HUES48 (cell line): Measurements from ENCODE around the gene HTR1D.
"Not testable (repeated sequence)": the region's sequence is repeated elsewhere in the genome, so short reads cannot be mapped to it uniquely, and the experiment has no call there.

Experiments
- H3K27ac ChIP-seq: one replicate; pipeline ENCODE4 v1.7.0; 2013; ENCODE audit warnings: low read depth, low read length, inconsistent platforms
- H3K27me3 ChIP-seq: 2 replicates; pipeline ENCODE4 v1.6.1; 2013; ENCODE audit warnings: mild to moderate bottlenecking, low read length; ENCODE audit not compliant: control insufficient read depth, insufficient read depth
- H3K36me3 ChIP-seq: 2 replicates; pipeline ENCODE4 v1.6.1; 2013; ENCODE audit warnings: low read length; ENCODE audit not compliant: control insufficient read depth, insufficient read depth
- H3K4me1 ChIP-seq: 2 replicates; pipeline ENCODE4 v1.6.1; 2013; ENCODE audit warnings: mild to moderate bottlenecking, low read length; ENCODE audit not compliant: control insufficient read depth, insufficient read depth
- H3K4me3 ChIP-seq: 2 replicates; pipeline ENCODE4 v1.5.1; 2013; ENCODE audit warnings: mild to moderate bottlenecking, low read depth, low read length
- H3K9ac ChIP-seq: 2 replicates; pipeline ENCODE4 v1.6.1; 2013; ENCODE audit warnings: mild to moderate bottlenecking, low read depth, low read length, moderate library complexity
- H3K9me3 ChIP-seq: 2 replicates; pipeline ENCODE4 v1.6.1; 2013; ENCODE audit warnings: low read length; ENCODE audit not compliant: control insufficient read depth, insufficient read depth

HTR1D gene

GRCh38 chr1:23239638-23240295 is 22.5 kb upstream of the HTR1D start:
- no peak overlapping the region for H3K27ac ChIP-seq
- no peak overlapping the region for H3K9ac ChIP-seq
- no peaks in the 10 kb centered on the region for H3K9me3 ChIP-seq
- H3K4me3 ChIP-seq = no peak overlapping the region
- H3K36me3 ChIP-seq = no peaks in the 10 kb centered on the region
- H3K27me3 ChIP-seq = no peaks in the 10 kb centered on the region
- H3K4me1 ChIP-seq = no peaks in the 10 kb centered on the region

DNA sequence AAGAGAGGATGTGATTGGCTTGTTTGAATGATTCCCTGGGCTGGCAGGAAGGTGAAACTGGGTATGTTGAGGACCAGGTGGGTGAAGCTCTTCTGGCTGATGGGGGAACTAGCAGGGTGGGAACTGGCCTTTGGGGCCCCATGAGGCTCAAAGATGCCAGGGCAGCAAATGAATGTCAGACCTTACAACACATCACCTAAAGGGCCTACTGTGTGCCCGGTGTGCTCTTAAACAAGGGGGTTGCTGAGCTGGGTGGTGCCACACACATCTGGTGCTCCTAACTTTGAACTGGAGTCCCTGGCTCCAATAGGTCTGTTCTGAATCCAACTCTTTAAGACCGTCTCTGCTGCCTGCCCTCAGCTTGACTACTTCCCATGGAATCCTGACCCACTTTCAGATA is 21.3 kb upstream of the HTR1D start:
- Histone ChIP-seq H3K27ac (no peak overlapping the region), H3K9ac (no peak overlapping the region), H3K4me3 (no peak overlapping the region), H3K4me1 (no peaks in the 10 kb centered on the region), H3K27me3 (no peaks in the 10 kb centered on the region), H3K9me3 (no peaks in the 10 kb centered on the region), H3K36me3 (no peaks in the 10 kb centered on the region)

GRCh38 chr1:23237508-23237907 is 20.2 kb upstream of the HTR1D start:
- H3K9me3 ChIP-seq = no peaks in the 10 kb centered on the region
- no peak overlapping the region for H3K27ac ChIP-seq
- H3K4me3 ChIP-seq = no peak overlapping the region
- no peaks in the 10 kb centered on the region for H3K4me1 ChIP-seq
- H3K9ac ChIP-seq = no peak overlapping the region
- H3K27me3 ChIP-seq = no peaks in the 10 kb centered on the region
- H3K36me3 ChIP-seq = no peaks in the 10 kb centered on the region

DNA sequence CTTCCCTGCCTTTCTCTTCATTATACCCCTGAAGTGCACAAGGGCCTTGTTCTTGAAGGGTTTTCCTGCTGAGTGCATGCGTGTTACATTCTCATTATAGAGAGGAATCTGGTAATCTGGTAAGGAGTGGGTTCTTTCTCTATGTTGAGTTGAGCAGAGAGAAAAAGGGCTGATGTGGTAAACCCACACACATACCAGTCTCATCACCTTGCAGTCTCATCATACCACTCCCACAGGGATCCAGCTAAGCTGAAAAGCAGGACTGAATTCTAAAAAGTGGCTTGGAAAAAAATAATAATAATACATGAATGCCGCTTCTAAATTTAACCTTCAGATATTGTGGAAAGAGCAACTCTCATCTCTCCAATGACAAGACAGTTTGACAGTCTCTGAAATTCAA is 10.5 kb upstream of the HTR1D start:
- Histone ChIP-seq H3K27me3 (no peaks in the 10 kb centered on the region), H3K9me3 (no peaks in the 10 kb centered on the region), H3K36me3 (no peaks in the 10 kb centered on the region), H3K4me3 (no peak overlapping the region), H3K9ac (no peak overlapping the region), H3K4me1 (peaks cover 8% of the 10 kb centered on the region), H3K27ac (no peak overlapping the region)

GRCh38 chr1:23224739-23225648 is 7.7 kb upstream of the HTR1D start:
- no peaks in the 10 kb centered on the region for H3K9me3 ChIP-seq
- H3K36me3 ChIP-seq = no peaks in the 10 kb centered on the region
- H3K27me3 ChIP-seq = no peaks in the 10 kb centered on the region
- no peak overlapping the region for H3K27ac ChIP-seq
- peaks cover 8% of the 10 kb centered on the region for H3K4me1 ChIP-seq
- H3K9ac ChIP-seq = no peak overlapping the region
- no peak overlapping the region for H3K4me3 ChIP-seq

DNA sequence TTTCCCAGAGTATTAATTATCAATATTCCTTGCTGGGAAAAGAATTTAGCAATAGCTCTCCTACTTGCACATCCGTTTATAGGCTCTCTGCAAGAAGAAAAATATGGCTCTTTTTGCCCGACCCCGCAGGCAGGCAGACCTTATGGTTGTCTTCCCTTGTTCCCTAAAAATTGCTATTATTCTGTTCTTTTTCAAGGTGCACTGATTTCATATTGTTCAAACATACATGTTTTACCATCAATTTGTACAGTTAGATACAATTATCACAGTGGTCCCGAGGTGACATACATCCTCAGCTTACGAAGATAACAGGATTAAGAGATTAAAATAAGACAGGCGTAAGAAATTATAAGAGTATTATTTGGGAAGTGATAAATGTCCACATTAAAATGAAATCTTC is 6.7 kb upstream of the HTR1D start:
- H3K9ac ChIP-seq = not testable (repeated sequence)

DNA sequence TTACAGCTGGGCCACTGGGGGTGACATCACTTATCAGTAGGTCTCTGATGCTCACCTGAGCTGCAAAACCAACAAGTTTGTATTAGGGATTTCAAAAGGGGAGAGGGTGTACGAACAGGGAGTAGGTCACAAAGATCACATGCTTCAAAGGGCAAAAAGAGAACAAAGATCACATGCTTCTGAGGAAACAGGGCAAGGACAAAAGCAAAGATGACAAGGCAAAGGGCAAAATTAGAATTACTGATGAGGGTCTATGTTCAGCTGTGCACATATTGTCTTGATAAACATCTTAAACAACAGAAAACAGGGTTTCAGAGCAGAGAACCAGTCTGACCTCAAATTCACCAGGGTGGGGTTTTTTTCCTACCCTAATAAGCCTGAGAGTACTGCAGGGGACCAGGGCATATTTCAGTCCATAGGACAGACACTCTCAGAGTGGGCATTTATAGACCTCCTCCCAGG is 6.2 kb upstream of the HTR1D start:
- not testable (repeated sequence) for H3K36me3 ChIP-seq, H3K9ac ChIP-seq, H3K9me3 ChIP-seq, H3K4me3 ChIP-seq, H3K4me1 ChIP-seq, H3K27ac ChIP-seq, H3K27me3 ChIP-seq

More for the DNA sequence above, 6.7 kb upstream of the HTR1D start:
- not testable (repeated sequence) for H3K36me3 ChIP-seq, H3K4me1 ChIP-seq, H3K27me3 ChIP-seq, H3K27ac ChIP-seq, H3K9me3 ChIP-seq, H3K4me3 ChIP-seq

DNA sequence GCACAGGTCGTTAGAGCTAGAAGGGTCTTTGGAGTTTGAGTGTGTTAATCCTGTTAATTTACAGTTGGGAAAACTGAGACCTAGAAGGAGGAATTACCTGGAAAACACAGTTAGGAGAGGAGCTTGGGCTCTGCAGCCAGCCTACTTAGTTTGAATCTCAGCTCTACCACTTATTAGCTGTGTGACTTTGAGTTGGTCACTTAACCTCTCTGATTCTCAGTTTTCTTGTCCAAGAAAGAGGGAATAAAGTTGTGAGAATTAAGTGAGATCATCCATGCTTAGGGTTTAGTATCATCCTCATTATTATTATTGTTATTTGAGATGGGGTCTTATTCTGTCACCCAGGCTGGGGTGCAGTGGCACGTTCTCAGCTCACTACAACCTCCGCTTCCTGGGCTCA is 5.4 kb upstream of the HTR1D start:
- H3K27me3 ChIP-seq = peaks cover 6% of the 10 kb centered on the region
- no peaks in the 10 kb centered on the region for H3K36me3 ChIP-seq
- H3K27ac ChIP-seq = no peak overlapping the region
- H3K4me3 ChIP-seq = no peak overlapping the region
- H3K9me3 ChIP-seq = no peaks in the 10 kb centered on the region
- H3K4me1 ChIP-seq = peaks cover 8% of the 10 kb centered on the region
- H3K9ac ChIP-seq = no peak overlapping the region

- peaks cover 8% of the 10 kb centered on the region for H3K27me3 ChIP-seq
- no peak overlapping the region for H3K27ac ChIP-seq
- H3K4me1 ChIP-seq = peaks cover 8% of the 10 kb centered on the region
- H3K36me3 ChIP-seq = no peaks in the 10 kb centered on the region
- H3K4me3 ChIP-seq = no peak overlapping the region
- no peaks in the 10 kb centered on the region for H3K9me3 ChIP-seq
- no peak overlapping the region for H3K9ac ChIP-seq
Measured at GRCh38 chr1:23222331-23222730, 5.0 kb upstream of the HTR1D start.

GRCh38 chr1:23221107-23221506 is 3.8 kb upstream of the HTR1D start:
- Histone ChIP-seq H3K27ac (no peak overlapping the region), H3K4me3 (no peak overlapping the region), H3K9ac (no peak overlapping the region), H3K36me3 (no peaks in the 10 kb centered on the region), H3K4me1 (peaks cover 12% of the 10 kb centered on the region), H3K27me3 (peaks cover 8% of the 10 kb centered on the region), H3K9me3 (no peaks in the 10 kb centered on the region)

GRCh38 chr1:23216771-23217420 is 406 bp downstream of the HTR1D start:
- H3K9me3 ChIP-seq = no peaks in the 10 kb centered on the region
- peaks cover 18% of the 10 kb centered on the region for H3K4me1 ChIP-seq
- peaks cover 9% of the 10 kb centered on the region; the same call in 1 of the 2 replicates for H3K36me3 ChIP-seq
- no peak overlapping the region for H3K27ac ChIP-seq
- peak overlapping the region; percentile 54 for H3K9ac ChIP-seq
- H3K4me3 ChIP-seq = peak overlapping the region; percentile 85
- H3K27me3 ChIP-seq = peaks cover 8% of the 10 kb centered on the region
